ENCODE data around the gene PRRT1B. TPM values are rescaled to one million over a fixed set of nuclear protein-coding genes. Genes with fewer than 3 reads are reported as not detected.

Gene PRRT1B
- total RNA-seq, 1 donor, result not detected

- TF ChIP-seq, protein P1, sequence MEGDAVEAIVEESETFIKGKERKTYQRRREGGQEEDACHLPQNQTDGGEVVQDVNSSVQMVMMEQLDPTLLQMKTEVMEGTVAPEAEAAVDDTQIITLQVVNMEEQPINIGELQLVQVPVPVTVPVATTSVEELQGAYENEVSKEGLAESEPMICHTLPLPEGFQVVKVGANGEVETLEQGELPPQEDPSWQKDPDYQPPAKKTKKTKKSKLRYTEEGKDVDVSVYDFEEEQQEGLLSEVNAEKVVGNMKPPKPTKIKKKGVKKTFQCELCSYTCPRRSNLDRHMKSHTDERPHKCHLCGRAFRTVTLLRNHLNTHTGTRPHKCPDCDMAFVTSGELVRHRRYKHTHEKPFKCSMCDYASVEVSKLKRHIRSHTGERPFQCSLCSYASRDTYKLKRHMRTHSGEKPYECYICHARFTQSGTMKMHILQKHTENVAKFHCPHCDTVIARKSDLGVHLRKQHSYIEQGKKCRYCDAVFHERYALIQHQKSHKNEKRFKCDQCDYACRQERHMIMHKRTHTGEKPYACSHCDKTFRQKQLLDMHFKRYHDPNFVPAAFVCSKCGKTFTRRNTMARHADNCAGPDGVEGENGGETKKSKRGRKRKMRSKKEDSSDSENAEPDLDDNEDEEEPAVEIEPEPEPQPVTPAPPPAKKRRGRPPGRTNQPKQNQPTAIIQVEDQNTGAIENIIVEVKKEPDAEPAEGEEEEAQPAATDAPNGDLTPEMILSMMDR (IDR thresholded peaks at IDR 0.05; ENCODE audit: insufficient read depth, low read length), result no peak
- no peak for DNase-seq (ENCODE audit: low read depth)
- no peak overlapping the region for H3K4me3 ChIP-seq (ENCODE audit: low read depth, low read length)
Observed at GRCh38 chr9:131606896-131607567, 61.7 kb downstream of the PRRT1B start.

GRCh38 chr9:131607591-131607990 is 62.3 kb downstream of the PRRT1B start:
- TF ChIP-seq, protein P1 (IDR thresholded peaks at IDR 0.05; ENCODE audit: insufficient read depth, low read length), result no peak
- DNase-seq (ENCODE audit: low read depth), result no peak

GRCh38 chr9:131608493-131609037 is 63.2 kb downstream of the PRRT1B start:
- peak; percentile 92 for DNase-seq (ENCODE audit: low read depth)
- TF ChIP-seq, protein P1 (IDR thresholded peaks at IDR 0.05; ENCODE audit: insufficient read depth, low read length), result no peak
- H3K4me3 ChIP-seq (ENCODE audit: low read depth, low read length), result peak overlapping the region; percentile 23

More at GRCh38 chr9:131607591-131607990, 62.3 kb downstream of the PRRT1B start:
- no peak overlapping the region for H3K4me3 ChIP-seq (ENCODE audit: low read depth, low read length)

Other genes with a start within 250 kb of the PRRT1B start
- gene PRRC2B, start 151.4 kb upstream of the PRRT1B start, total RNA-seq (ENCODE audit: low replicate concordance), result 69.7 and 162 TPM in 2 replicates
- 24.2 and 98.5 TPM in 2 replicates for gene POMT1, start 42.6 kb upstream of the PRRT1B start, total RNA-seq (ENCODE audit: low replicate concordance)
- gene UCK1, start 14.3 kb upstream of the PRRT1B start, total RNA-seq (ENCODE audit: low replicate concordance), result 18.5 and 24.6 TPM in 2 replicates
- gene RAPGEF1, start 194.6 kb downstream of the PRRT1B start, total RNA-seq (ENCODE audit: low replicate concordance), result 20.2 and 33.7 TPM in 2 replicates